C4-2B (cell line): ENCODE data around the gene OR7G3.

Source experiments
- ZFX ChIP-seq: fragments of 450-650 bp; IDR thresholded peaks from 2 replicates; pipeline ENCODE4 v1.6.1; 2017
- TF ChIP-seq, protein P1 (sequence below): fragments of 450-650 bp; conservative IDR thresholded peaks from 2 replicates; pipeline ENCODE4 v1.5.1; 2017; ENCODE audit warnings: mild to moderate bottlenecking

DNA sequence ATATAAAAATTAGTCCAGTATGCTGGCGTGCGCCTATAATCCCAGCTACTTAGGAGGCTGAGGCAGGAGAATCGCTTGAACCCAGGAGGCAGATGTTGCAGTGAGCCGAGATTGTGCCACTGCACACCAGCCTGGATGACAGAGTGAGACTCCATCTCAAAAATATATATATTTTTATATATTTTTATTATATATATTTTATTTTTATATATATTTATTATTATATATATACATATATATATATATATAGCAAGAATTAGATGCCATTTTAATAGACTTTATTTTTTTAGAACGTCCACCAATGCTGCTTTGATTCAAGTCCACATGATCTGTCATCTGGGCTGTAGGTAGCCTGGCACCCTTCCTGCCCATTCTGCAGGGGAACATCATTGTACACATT, 48.6 kb upstream of the OR7G3 start:
- TF ChIP-seq, protein P1, sequence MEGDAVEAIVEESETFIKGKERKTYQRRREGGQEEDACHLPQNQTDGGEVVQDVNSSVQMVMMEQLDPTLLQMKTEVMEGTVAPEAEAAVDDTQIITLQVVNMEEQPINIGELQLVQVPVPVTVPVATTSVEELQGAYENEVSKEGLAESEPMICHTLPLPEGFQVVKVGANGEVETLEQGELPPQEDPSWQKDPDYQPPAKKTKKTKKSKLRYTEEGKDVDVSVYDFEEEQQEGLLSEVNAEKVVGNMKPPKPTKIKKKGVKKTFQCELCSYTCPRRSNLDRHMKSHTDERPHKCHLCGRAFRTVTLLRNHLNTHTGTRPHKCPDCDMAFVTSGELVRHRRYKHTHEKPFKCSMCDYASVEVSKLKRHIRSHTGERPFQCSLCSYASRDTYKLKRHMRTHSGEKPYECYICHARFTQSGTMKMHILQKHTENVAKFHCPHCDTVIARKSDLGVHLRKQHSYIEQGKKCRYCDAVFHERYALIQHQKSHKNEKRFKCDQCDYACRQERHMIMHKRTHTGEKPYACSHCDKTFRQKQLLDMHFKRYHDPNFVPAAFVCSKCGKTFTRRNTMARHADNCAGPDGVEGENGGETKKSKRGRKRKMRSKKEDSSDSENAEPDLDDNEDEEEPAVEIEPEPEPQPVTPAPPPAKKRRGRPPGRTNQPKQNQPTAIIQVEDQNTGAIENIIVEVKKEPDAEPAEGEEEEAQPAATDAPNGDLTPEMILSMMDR = no peak
- no peak for TF ChIP-seq ZFX
